Breast epithelium (tissue), 4 donors: ENCODE measurements around the gene AK5. TPM values are rescaled to one million over a fixed set of nuclear protein-coding genes. Genes with fewer than 3 reads are reported as not detected.
A peak's percentile ranks its signal among the peaks of the same experiment; 100 is the strongest.
"Not testable (repeated sequence)": the region's sequence is repeated elsewhere in the genome, so short reads cannot be mapped to it uniquely, and the experiment has no call there.

Experiments
- DNase-seq, 2 donors: peaks; one replicate each; pipeline ENCODE4 v3.0.0-alpha.2; 2019; ENCODE audit warnings: low spot score in 2 of 2
- H3K27ac ChIP-seq, 2 donors: fragments of 200-600 bp; sonication (generic) in 1 of 2; one replicate each; pipeline ENCODE4 v1.5.1; 2016 to 2019; ENCODE audit warnings: mild to moderate bottlenecking in 1 of 2
- H3K27me3 ChIP-seq, 2 donors: fragments of 200-600 bp; sonication (generic) in 1 of 2; one replicate each; pipeline versions ENCODE4 v1.5.1 to v1.6.0; 2017 to 2019; ENCODE audit warnings: control low read depth in 1 of 2, mild to moderate bottlenecking in 1 of 2
- H3K36me3 ChIP-seq: fragments of 200-600 bp; one replicate; pipeline ENCODE4 v1.5.1; 2019
- H3K4me1 ChIP-seq, 2 donors: fragments of 200-600 bp; sonication (generic); one replicate each; pipeline ENCODE4 v1.5.1; 2016 to 2019; ENCODE audit warnings: control low read depth in 1 of 2
- H3K4me3 ChIP-seq, 3 donors: fragments of 200-600 bp; sonication (generic); 1 replicate in 2 of 3; 2 replicates in 1 of 3; pipeline ENCODE4 v1.5.1; 2016 to 2019; ENCODE audit warnings: mild to moderate bottlenecking in 3 of 3, moderate library complexity in 2 of 3
- H3K9me3 ChIP-seq, 2 donors: fragments of 200-600 bp; sonication (generic) in 1 of 2; one replicate each; pipeline ENCODE4 v1.5.1; 2016 to 2019; ENCODE audit warnings: control low read depth in 1 of 2
- POLR2A ChIP-seq: fragments of 450-650 bp; IDR thresholded peaks from one replicate; pipeline ENCODE4 v1.6.1; 2016; ENCODE audit warnings: antibody characterized with exemption, mild to moderate bottlenecking, moderate library complexity
- POLR2AphosphoS5 ChIP-seq, 3 donors: sonication (generic); formaldehyde crosslinking; IDR thresholded peaks; one replicate each; pipeline ENCODE4 v1.6.1; 2017; ENCODE audit warnings: antibody characterized with exemption in 3 of 3
- intact Hi-C: fragments of 100-400 bp; cut with DNase I; formaldehyde crosslinking; loops from one replicate; pipeline ENCODE4 v1.15.1; 2023; ENCODE audit warnings: low total_unique reads
- total RNA-seq, 3 donors: library from RNA; depleted of rRNA; stranded (reverse); fragments of >200 nt; gene quantifications; one replicate each; pipeline ENCODE4 v1.1.0, GENCODE V29; 2016
- TF ChIP-seq, protein P1 (sequence below), 3 donors: fragments of 450-650 bp; IDR thresholded peaks; one replicate each; pipeline ENCODE4 v1.5.1; 2016 to 2017; ENCODE audit warnings: antibody characterized with exemption in 3 of 3, mild to moderate bottlenecking in 3 of 3, moderate library complexity in 3 of 3

The AK5 gene
- total RNA-seq, 3 donors from 2014 or later: under 0.01 to 111 (median 30.8) TPM

DNA sequence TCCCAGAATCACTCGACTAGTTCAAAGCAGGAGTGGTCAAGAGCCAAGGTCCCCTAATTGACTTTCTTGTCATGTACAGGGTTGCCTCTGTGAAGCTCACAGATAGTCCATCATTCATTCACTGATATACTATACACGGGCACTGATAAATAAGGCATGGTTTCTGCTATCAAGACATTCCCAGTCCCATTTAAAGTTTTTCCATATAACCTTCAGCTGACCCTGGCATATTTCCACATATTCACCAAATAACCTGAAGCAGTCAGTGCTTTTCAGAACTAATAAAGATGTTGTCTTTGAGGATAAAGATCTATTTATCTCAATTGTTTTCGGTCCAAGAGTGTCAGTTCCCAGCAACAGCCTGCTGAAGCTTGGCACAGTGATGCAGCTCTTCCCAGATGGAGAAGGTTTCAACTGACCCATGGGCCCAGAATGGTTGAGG, 227.3 kb downstream of the AK5 start:
- intact Hi-C loops: no loop called here
- TF ChIP-seq, protein P1, sequence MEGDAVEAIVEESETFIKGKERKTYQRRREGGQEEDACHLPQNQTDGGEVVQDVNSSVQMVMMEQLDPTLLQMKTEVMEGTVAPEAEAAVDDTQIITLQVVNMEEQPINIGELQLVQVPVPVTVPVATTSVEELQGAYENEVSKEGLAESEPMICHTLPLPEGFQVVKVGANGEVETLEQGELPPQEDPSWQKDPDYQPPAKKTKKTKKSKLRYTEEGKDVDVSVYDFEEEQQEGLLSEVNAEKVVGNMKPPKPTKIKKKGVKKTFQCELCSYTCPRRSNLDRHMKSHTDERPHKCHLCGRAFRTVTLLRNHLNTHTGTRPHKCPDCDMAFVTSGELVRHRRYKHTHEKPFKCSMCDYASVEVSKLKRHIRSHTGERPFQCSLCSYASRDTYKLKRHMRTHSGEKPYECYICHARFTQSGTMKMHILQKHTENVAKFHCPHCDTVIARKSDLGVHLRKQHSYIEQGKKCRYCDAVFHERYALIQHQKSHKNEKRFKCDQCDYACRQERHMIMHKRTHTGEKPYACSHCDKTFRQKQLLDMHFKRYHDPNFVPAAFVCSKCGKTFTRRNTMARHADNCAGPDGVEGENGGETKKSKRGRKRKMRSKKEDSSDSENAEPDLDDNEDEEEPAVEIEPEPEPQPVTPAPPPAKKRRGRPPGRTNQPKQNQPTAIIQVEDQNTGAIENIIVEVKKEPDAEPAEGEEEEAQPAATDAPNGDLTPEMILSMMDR (IDR thresholded peaks at IDR 0.05): no peak
- TF ChIP-seq POLR2AphosphoS5 (IDR thresholded peaks at IDR 0.05) (no peak), POLR2A (no peak)
- H3K9me3 ChIP-seq: no peaks in the 10 kb centered on the region
- no peaks in the 10 kb centered on the region for H3K4me1 ChIP-seq
- peak overlapping the region; percentile 37 to 92 for H3K27ac ChIP-seq
- no peaks in the 10 kb centered on the region for H3K27me3 ChIP-seq
- DNase-seq: no peak
- no peaks in the 10 kb centered on the region for H3K36me3 ChIP-seq
- no peak overlapping the region for H3K4me3 ChIP-seq

DNA sequence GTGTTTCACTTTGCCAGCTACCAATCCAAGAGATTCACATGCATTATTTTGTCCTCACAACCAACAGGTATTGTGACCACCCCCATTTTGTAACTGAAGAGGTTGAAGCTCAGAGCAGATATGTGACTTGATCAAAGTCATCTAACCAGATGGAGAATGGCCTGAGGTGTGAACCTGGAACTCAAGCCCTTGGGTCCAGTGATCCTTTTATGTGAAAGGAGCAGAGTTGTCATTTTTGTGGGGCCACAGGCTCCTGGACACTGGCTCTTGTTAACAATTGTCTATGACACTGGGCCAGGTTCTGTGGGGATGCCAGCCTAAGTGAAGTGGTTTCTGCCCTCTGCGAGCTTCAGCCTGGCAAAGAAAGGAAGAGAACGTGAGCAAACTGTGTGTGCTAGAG, 228.1 kb downstream of the AK5 start:
- Histone ChIP-seq H3K4me1 (peaks cover 2% of the 10 kb centered on the region in 2 donors), H3K36me3 (no peaks in the 10 kb centered on the region), H3K27ac (peak overlapping the region; percentile 37 to 92), H3K27me3 (no peaks in the 10 kb centered on the region), H3K9me3 (no peaks in the 10 kb centered on the region), H3K4me3 (no peak overlapping the region)
- no peak for DNase-seq
- TF ChIP-seq POLR2A (no peak), POLR2AphosphoS5 (IDR thresholded peaks at IDR 0.05) (no peak)
- TF ChIP-seq, protein P1 (IDR thresholded peaks at IDR 0.05): no peak
- intact Hi-C loops: no loop called here

DNA sequence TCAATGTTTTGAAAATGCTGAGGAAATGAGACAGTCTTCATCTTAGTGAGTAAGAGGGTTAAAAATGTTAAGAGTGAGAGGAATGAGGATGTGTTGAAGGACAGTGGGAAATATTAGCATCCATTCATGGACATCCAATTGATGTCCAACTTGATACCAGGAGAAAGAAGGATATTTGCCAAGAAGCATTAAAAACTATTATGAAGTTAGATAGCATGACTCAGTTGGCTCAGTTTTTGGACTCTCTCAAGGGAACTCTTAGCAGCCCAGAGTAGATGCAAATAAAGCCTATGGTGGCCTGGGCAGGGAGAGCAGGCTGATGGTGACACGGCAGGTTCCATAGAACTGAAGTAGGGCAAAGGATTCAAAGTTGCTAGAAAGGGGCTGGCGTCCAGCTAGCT, 229.6 kb downstream of the AK5 start:
- DNase-seq: no peak
- TF ChIP-seq, protein P1 (IDR thresholded peaks at IDR 0.05): no peak
- TF ChIP-seq POLR2A (no peak), POLR2AphosphoS5 (IDR thresholded peaks at IDR 0.05) (no peak)
- no peaks in the 10 kb centered on the region for H3K9me3 ChIP-seq
- peak overlapping the region; percentile 37 to 75 for H3K27ac ChIP-seq
- H3K4me1 ChIP-seq: peaks cover 3 to 7% of the 10 kb centered on the region in 2 donors
- no peaks in the 10 kb centered on the region for H3K27me3 ChIP-seq
- intact Hi-C loops: no loop called here
- H3K4me3 ChIP-seq: no peak overlapping the region
- H3K36me3 ChIP-seq: no peaks in the 10 kb centered on the region

DNA sequence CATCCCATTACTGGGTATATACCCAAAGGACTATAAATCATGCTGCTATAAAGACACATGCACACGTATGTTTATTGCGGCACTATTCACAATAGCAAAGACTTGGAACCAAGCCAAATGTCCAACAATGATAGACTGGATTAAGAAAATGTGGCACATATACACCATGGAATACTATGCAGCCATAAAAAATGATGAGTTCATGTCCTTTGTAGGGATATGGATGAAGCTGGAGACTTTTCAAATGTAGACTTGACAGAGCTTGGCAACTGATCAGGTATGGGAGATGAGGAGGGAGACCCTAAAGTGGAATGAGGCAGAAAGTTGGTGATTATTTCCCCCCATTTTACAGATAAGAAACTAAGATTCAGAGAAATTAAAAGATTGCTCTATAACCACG, 230.8 kb downstream of the AK5 start:
- DNase-seq, H3K9me3 ChIP-seq, H3K4me3 ChIP-seq, H3K36me3 ChIP-seq, intact Hi-C loops, H3K4me1 ChIP-seq, H3K27me3 ChIP-seq: not testable (repeated sequence)
- H3K27ac ChIP-seq: peak overlapping the region in 1 of 2 donors; percentile 90

DNA sequence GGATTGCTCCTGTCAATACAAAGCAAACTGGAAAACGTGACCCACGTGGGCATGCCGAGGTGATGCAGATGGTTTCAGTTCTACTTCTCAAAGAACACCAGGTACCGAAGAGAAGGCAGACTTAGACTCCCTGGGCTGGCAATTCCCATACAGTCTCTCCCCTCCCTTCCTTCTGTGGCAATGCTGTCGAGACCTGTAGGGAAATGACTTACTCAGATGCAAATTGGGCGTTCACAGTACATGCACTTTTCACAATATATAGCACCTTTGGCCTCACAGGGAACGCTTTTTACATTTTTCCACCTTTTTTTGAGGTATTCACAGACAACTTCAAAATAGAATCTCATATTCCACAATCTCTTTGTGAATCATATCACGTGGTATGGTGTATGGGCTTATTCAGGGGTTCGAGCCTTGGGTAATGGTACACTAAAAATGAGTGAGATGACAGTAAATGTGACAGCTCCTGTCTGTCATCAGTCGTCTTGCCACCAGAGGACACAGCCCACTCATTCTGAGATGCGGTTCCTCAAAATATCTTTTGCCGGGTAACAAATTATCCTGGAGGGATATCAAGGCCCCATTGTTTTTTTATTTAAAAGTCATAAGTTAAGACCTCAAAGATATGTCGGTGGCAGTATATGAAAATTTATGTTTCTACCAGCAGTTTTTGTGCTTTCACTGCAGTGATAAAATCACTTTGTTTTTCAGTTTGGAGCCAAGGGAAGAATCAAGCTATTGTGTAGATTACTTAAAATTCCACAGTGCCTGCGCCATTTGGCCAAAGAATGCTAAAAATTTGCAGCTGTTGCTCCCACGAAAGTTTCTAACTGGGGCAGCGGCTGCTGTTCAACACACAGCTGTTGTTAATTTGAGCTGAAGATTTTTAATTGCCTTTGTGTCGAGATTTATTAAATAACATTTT, 232.3 kb downstream of the AK5 start:
- TF ChIP-seq POLR2AphosphoS5 (IDR thresholded peaks at IDR 0.05): no peak
- TF ChIP-seq, protein P1 (IDR thresholded peaks at IDR 0.05): no peak
- TF ChIP-seq POLR2A: no peak
- Histone ChIP-seq H3K36me3 (no peaks in the 10 kb centered on the region), H3K4me3 (peak overlapping the region in 1 of 3 donors; percentile 11), H3K4me1 (peaks cover 3 to 7% of the 10 kb centered on the region in 2 donors), H3K27ac (peak overlapping the region; percentile 76 to 90), H3K9me3 (no peaks in the 10 kb centered on the region), H3K27me3 (no peaks in the 10 kb centered on the region)
- DNase-seq: peak in 1 of 2 donors; percentile 33
- intact Hi-C loops: no loop called here
